Adrenal gland (tissue), 5 donors: Measurements from ENCODE around the gene FAM89A.

Experiments used
- CTCF ChIP-seq, 6 experiments: fragments of 450-650 bp in 4 of 6; fragments of 200-600 bp in 2 of 6; sonication (generic) in 1 of 6; IDR thresholded peaks; 1 replicate in 5 of 6; 2 replicates in 1 of 6; pipeline versions ENCODE4 v1.5.1 to v1.8.0; 2016 to 2021; ENCODE audit warnings: antibody characterized with exemption in 6 of 6, mild to moderate bottlenecking in 2 of 6, moderate library complexity in 1 of 6
- POLR2A ChIP-seq, 2 donors: fragments of 450-650 bp; IDR thresholded peaks; one replicate each; pipeline ENCODE4 v1.6.1; 2017; ENCODE audit warnings: antibody characterized with exemption in 2 of 2, mild to moderate bottlenecking in 2 of 2, moderate library complexity in 1 of 2
- donor health status: DM: no; HTN: no; CAD: no.

- TF ChIP-seq POLR2A (IDR thresholded peaks at IDR 0.05) (no peak), CTCF (IDR thresholded peaks at IDR 0.05) (no peak)
Observed at GRCh38 chr1:231084353-231084752, 44.3 kb upstream of the FAM89A start.
